Measurements from ENCODE around the gene RFT1.
A peak's percentile ranks its signal among the peaks of the same experiment; 100 is the strongest.

RFT1 gene

DNA sequence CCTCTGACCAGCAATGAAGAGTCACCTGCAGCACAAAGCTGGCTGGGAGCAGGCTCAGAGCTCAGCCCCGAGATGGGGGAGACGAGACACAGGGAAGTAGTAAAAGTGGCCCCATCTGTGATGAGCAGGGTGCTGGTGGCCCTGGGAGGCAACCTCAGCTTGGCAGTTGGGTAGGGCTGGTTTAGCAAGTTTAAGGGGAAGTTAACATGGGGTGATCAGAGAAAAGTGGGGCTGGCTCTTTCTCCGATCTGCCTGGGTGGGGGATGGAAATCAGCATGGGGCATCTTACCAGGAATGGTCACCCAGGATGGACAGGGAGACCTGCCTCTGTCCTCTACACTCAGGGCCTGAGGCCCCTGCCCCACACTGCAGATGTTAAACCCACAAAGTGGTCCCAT, 54.5 kb downstream of the RFT1 start (continued):
- TF ChIP-seq, protein P1, sequence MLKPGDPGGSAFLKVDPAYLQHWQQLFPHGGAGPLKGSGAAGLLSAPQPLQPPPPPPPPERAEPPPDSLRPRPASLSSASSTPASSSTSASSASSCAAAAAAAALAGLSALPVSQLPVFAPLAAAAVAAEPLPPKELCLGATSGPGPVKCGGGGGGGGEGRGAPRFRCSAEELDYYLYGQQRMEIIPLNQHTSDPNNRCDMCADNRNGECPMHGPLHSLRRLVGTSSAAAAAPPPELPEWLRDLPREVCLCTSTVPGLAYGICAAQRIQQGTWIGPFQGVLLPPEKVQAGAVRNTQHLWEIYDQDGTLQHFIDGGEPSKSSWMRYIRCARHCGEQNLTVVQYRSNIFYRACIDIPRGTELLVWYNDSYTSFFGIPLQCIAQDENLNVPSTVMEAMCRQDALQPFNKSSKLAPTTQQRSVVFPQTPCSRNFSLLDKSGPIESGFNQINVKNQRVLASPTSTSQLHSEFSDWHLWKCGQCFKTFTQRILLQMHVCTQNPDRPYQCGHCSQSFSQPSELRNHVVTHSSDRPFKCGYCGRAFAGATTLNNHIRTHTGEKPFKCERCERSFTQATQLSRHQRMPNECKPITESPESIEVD (tag by site-specific recombination; IDR thresholded peaks at IDR 0.05) = no peak
- TF ChIP-seq PRDM10 (tag by site-specific recombination; IDR thresholded peaks at IDR 0.05) = no peak
- TF ChIP-seq TRIM28 (IDR thresholded peaks at IDR 0.05; ENCODE audit: borderline replicate concordance, low read length) = no peak
- no peak for TF ChIP-seq GLI2 (tag by site-specific recombination; IDR thresholded peaks at IDR 0.05; ENCODE audit: borderline replicate concordance, low read depth)
- no peak for TF ChIP-seq ZNF133 (tag by site-specific recombination; IDR thresholded peaks at IDR 0.05)
- TF ChIP-seq BCL11B (tag by site-specific recombination; IDR thresholded peaks at IDR 0.05; ENCODE audit: low read depth) = no peak
- TF ChIP-seq ZNF18 (tag by site-specific recombination; IDR thresholded peaks at IDR 0.05) = no peak

- H3K9me3 ChIP-seq (ENCODE audit: control insufficient read depth, insufficient read depth, low read depth, low read length) = no peaks in the 10 kb centered on the region
- no peaks in the 10 kb centered on the region for H3K36me3 ChIP-seq (ENCODE audit: control insufficient read depth in 2 of 2, insufficient read depth in 1 of 2, low read length in 2 of 2)
- POLR2A ChIA-PET = no interaction called here
- TF ChIP-seq ZNF433 (tag by site-specific recombination; IDR thresholded peaks at IDR 0.05; ENCODE audit: low read depth) (no peak), MEIS1 (CRISPR knock-in tag; IDR thresholded peaks at IDR 0.05; ENCODE audit: borderline replicate concordance) (no peak), ZBTB20 (tag by site-specific recombination; IDR thresholded peaks at IDR 0.05) (0 out of 2 replicates have a peak, but pooled peaks have one; percentile 27)
- no peak overlapping the region for H3K27ac ChIP-seq (ENCODE audit: extremely low read depth, low read depth, low read length)
- H3K4me3 ChIP-seq (ENCODE audit: low read depth, low read length) = no peak overlapping the region
- CTCF ChIA-PET = interaction anchor here (0.6 to 1.5 kb wide), 3 partner anchors 57 to 224 kb away, joined by 3 to 5 read pairs (median 4); no protein-coding TSS in a partner anchor
- H3K4me1 ChIP-seq (ENCODE audit: control insufficient read depth, insufficient read depth, low read length) = no peaks in the 10 kb centered on the region
Measured at GRCh38 chr3:53074761-53075742, 55.2 kb downstream of the RFT1 start.

- POLR2A ChIA-PET = no interaction called here
- CTCF ChIA-PET = interaction anchor here (0.6 to 1.5 kb wide), 2 partner anchors 58 to 223 kb away, joined by 3 to 4 read pairs; no protein-coding TSS in a partner anchor
- no peak for TF ChIP-seq ELK4 (IDR thresholded peaks at IDR 0.05; ENCODE audit: borderline replicate concordance, low read depth, low read length)
- TF ChIP-seq, protein P2, sequence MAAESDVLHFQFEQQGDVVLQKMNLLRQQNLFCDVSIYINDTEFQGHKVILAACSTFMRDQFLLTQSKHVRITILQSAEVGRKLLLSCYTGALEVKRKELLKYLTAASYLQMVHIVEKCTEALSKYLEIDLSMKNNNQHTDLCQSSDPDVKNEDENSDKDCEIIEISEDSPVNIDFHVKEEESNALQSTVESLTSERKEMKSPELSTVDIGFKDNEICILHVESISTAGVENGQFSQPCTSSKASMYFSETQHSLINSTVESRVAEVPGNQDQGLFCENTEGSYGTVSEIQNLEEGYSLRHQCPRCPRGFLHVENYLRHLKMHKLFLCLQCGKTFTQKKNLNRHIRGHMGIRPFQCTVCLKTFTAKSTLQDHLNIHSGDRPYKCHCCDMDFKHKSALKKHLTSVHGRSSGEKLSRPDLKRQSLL (tag by site-specific recombination; IDR thresholded peaks at IDR 0.05) = no peak
- no peak for TF ChIP-seq ZNF501 (tag by site-specific recombination; IDR thresholded peaks at IDR 0.05)
- TF ChIP-seq TRIM28 (IDR thresholded peaks at IDR 0.05; ENCODE audit: borderline replicate concordance, low read length) = no peak
- TF ChIP-seq ZNF560 (tag by site-specific recombination; IDR thresholded peaks at IDR 0.05; ENCODE audit: borderline replicate concordance) = no peak
- no peak for TF ChIP-seq ZNF391 (tag by site-specific recombination; IDR thresholded peaks at IDR 0.05; ENCODE audit: borderline replicate concordance, low read depth)
- TF ChIP-seq ZBTB44 (tag by site-specific recombination; IDR thresholded peaks at IDR 0.05) = no peak
- TF ChIP-seq ZBTB21 (tag by site-specific recombination; IDR thresholded peaks at IDR 0.05) = no peak
- no peak for TF ChIP-seq ZNF157 (tag by site-specific recombination; IDR thresholded peaks at IDR 0.05)
- TF ChIP-seq ZNF843 (tag by site-specific recombination; IDR thresholded peaks at IDR 0.05) = no peak
- no peak for TF ChIP-seq ZNF394 (tag by site-specific recombination; IDR thresholded peaks at IDR 0.05; ENCODE audit: borderline replicate concordance)
Measured at GRCh38 chr3:53074366-53074696, 55.9 kb downstream of the RFT1 start.

More at GRCh38 chr3:53074366-53074696, 55.9 kb downstream of the RFT1 start:
- Histone ChIP-seq H3K36me3 (ENCODE audit: control insufficient read depth in 2 of 2, insufficient read depth in 1 of 2, low read length in 2 of 2) (no peaks in the 10 kb centered on the region), H3K9me3 (ENCODE audit: control insufficient read depth, insufficient read depth, low read depth, low read length) (no peaks in the 10 kb centered on the region), H3K27ac (ENCODE audit: extremely low read depth, low read depth, low read length) (no peak overlapping the region), H3K4me3 (ENCODE audit: low read depth, low read length) (no peak overlapping the region), H3K4me1 (ENCODE audit: control insufficient read depth, insufficient read depth, low read length) (no peaks in the 10 kb centered on the region)
